HEK293 (cell line): Measurements from ENCODE around the gene ZBED4.

Source experiments
- MEIS1 ChIP-seq: sonication (generic); formaldehyde crosslinking; IDR thresholded peaks from 2 replicates; pipeline ENCODE4 v1.8.1; 2022; ENCODE audit warnings: missing genetic modification reagents, mild to moderate bottlenecking, borderline replicate concordance
- PRDM4 ChIP-seq: fragments of 450-650 bp; formaldehyde crosslinking; IDR thresholded peaks from 2 replicates; pipeline ENCODE4 v1.5.1; 2017; ENCODE audit warnings: missing biosample characterization, missing genetic modification characterization
- REST ChIP-seq: fragments of 450-650 bp; formaldehyde crosslinking; IDR thresholded peaks from 2 replicates; pipeline ENCODE4 v1.5.1; 2016; ENCODE audit warnings: missing biosample characterization, missing genetic modification characterization
- ZBTB17 ChIP-seq: fragments of 450-650 bp; formaldehyde crosslinking; IDR thresholded peaks from 2 replicates; pipeline ENCODE4 v1.5.1; 2016; ENCODE audit warnings: missing biosample characterization, missing genetic modification characterization
- ZBTB21 ChIP-seq: fragments of 450-650 bp; formaldehyde crosslinking; IDR thresholded peaks from 2 replicates; pipeline ENCODE4 v1.5.1; 2017; ENCODE audit warnings: missing biosample characterization, missing genetic modification characterization
- ZEB2 ChIP-seq: fragments of 450-650 bp; formaldehyde crosslinking; IDR thresholded peaks from 2 replicates; pipeline ENCODE4 v1.5.1; 2016; ENCODE audit warnings: missing biosample characterization, missing genetic modification characterization
- ZFP69B ChIP-seq: fragments of 450-650 bp; formaldehyde crosslinking; IDR thresholded peaks from 2 replicates; pipeline ENCODE4 v1.5.1; 2016; ENCODE audit warnings: missing biosample characterization, missing genetic modification characterization
- ZNF112 ChIP-seq: fragments of 450-650 bp; formaldehyde crosslinking; IDR thresholded peaks from 2 replicates; pipeline ENCODE4 v1.5.0; 2017; ENCODE audit warnings: missing biosample characterization, missing genetic modification characterization
- ZNF132 ChIP-seq: fragments of 450-650 bp; formaldehyde crosslinking; IDR thresholded peaks from 2 replicates; pipeline ENCODE4 v1.5.1; 2017; ENCODE audit warnings: missing biosample characterization, missing genetic modification characterization, borderline replicate concordance
- ZNF148 ChIP-seq: fragments of 450-650 bp; formaldehyde crosslinking; IDR thresholded peaks from 2 replicates; pipeline ENCODE4 v1.5.0; 2017; ENCODE audit warnings: missing biosample characterization, missing genetic modification characterization, borderline replicate concordance
- ZNF16 ChIP-seq: fragments of 450-650 bp; formaldehyde crosslinking; IDR thresholded peaks from 2 replicates; pipeline ENCODE4 v1.5.1; 2016; ENCODE audit warnings: low read depth, missing biosample characterization, missing genetic modification characterization
- ZNF174 ChIP-seq: fragments of 450-650 bp; formaldehyde crosslinking; IDR thresholded peaks from 2 replicates; pipeline ENCODE4 v1.5.0; 2017; ENCODE audit warnings: missing biosample characterization, mild to moderate bottlenecking, missing genetic modification characterization
- ZNF214 ChIP-seq: fragments of 450-650 bp; formaldehyde crosslinking; IDR thresholded peaks from 2 replicates; pipeline ENCODE4 v1.5.1; 2017; ENCODE audit warnings: missing biosample characterization, mild to moderate bottlenecking, missing genetic modification characterization, borderline replicate concordance
- ZNF23 ChIP-seq: fragments of 450-650 bp; formaldehyde crosslinking; IDR thresholded peaks from 2 replicates; pipeline ENCODE4 v1.5.1; 2016; ENCODE audit warnings: missing biosample characterization, missing genetic modification characterization, borderline replicate concordance
- ZNF37A ChIP-seq: fragments of 450-650 bp; IDR thresholded peaks from 2 replicates; pipeline ENCODE4 v1.5.1; 2018; ENCODE audit warnings: missing biosample characterization, missing genetic modification characterization
- ZNF488 ChIP-seq: fragments of 450-650 bp; formaldehyde crosslinking; IDR thresholded peaks from 2 replicates; pipeline ENCODE4 v1.5.1; 2016; ENCODE audit warnings: missing biosample characterization, missing genetic modification characterization
- ZNF561 ChIP-seq: fragments of 450-650 bp; IDR thresholded peaks from 2 replicates; pipeline ENCODE4 v1.5.1; 2018; ENCODE audit warnings: missing biosample characterization, missing genetic modification characterization, borderline replicate concordance
- ZNF580 ChIP-seq: fragments of 450-650 bp; formaldehyde crosslinking; IDR thresholded peaks from 2 replicates; pipeline ENCODE4 v1.5.1; 2016; ENCODE audit warnings: missing biosample characterization, missing genetic modification characterization
- ZNF623 ChIP-seq: fragments of 450-650 bp; formaldehyde crosslinking; IDR thresholded peaks from 2 replicates; pipeline ENCODE4 v1.5.1; 2016; ENCODE audit warnings: missing biosample characterization, missing genetic modification characterization
- ZNF624 ChIP-seq: fragments of 450-650 bp; formaldehyde crosslinking; IDR thresholded peaks from 2 replicates; pipeline ENCODE4 v1.5.1; 2017; ENCODE audit warnings: missing biosample characterization, missing genetic modification characterization
- ZNF654 ChIP-seq: fragments of 450-650 bp; formaldehyde crosslinking; IDR thresholded peaks from 2 replicates; pipeline ENCODE4 v1.5.1; 2016; ENCODE audit warnings: low read depth, missing biosample characterization, missing genetic modification characterization
- ZNF658 ChIP-seq: fragments of 450-650 bp; formaldehyde crosslinking; IDR thresholded peaks from 2 replicates; pipeline ENCODE4; 2016; ENCODE audit warnings: missing biosample characterization, missing genetic modification characterization
- ZNF707 ChIP-seq: fragments of 450-650 bp; formaldehyde crosslinking; IDR thresholded peaks from 2 replicates; pipeline ENCODE4 v1.5.1; 2016; ENCODE audit warnings: missing biosample characterization, missing genetic modification characterization
- ZNF768 ChIP-seq: fragments of 450-650 bp; formaldehyde crosslinking; IDR thresholded peaks from 2 replicates; pipeline ENCODE4 v1.5.1; 2018; ENCODE audit warnings: missing biosample characterization, mild to moderate bottlenecking, missing genetic modification characterization
- ZNF785 ChIP-seq: fragments of 450-650 bp; formaldehyde crosslinking; IDR thresholded peaks from 2 replicates; pipeline ENCODE4 v1.5.1; 2016; ENCODE audit warnings: missing biosample characterization, missing genetic modification characterization
- ZNF830 ChIP-seq: fragments of 450-650 bp; IDR thresholded peaks from 2 replicates; pipeline ENCODE4 v1.5.0; 2018; ENCODE audit warnings: missing biosample characterization, missing genetic modification characterization, low read depth, mild to moderate bottlenecking, moderate library complexity
- ZNF843 ChIP-seq: fragments of 450-650 bp; formaldehyde crosslinking; IDR thresholded peaks from 2 replicates; pipeline ENCODE4 v1.5.1; 2016; ENCODE audit warnings: missing biosample characterization, missing genetic modification characterization
- ZSCAN16 ChIP-seq: fragments of 450-650 bp; formaldehyde crosslinking; IDR thresholded peaks from 2 replicates; pipeline ENCODE4 v1.5.1; 2016; ENCODE audit warnings: missing biosample characterization, missing genetic modification characterization
- ZSCAN5A ChIP-seq: fragments of 450-650 bp; formaldehyde crosslinking; IDR thresholded peaks from 2 replicates; pipeline ENCODE4 v1.5.1; 2016; ENCODE audit warnings: missing biosample characterization, missing genetic modification characterization

ZBED4 gene

GRCh38 chr22:49917974-49918910 is 64.6 kb downstream of the ZBED4 start, which contains the start of the genes ALG12 and CRELD2 (continued):
- TF ChIP-seq ZNF830 (tag by site-specific recombination) (no peak), ZNF624 (tag by site-specific recombination) (no peak), ZNF768 (tag by site-specific recombination) (no peak), ZNF16 (no peak), ZNF37A (tag by site-specific recombination) (no peak), ZNF580 (tag by site-specific recombination) (no peak), ZBTB21 (no peak), ZNF174 (tag by site-specific recombination) (no peak), ZNF707 (no peak), ZNF112 (no peak), ZSCAN5A (tag by site-specific recombination) (0 out of 2 replicates have a peak, but pooled peaks have one; percentile 28), ZNF785 (no peak), ZBTB17 (peak; percentile 33; the same call in 1 of the 2 replicates), REST (no peak), PRDM4 (tag by site-specific recombination) (no peak), ZNF843 (no peak), ZNF23 (tag by site-specific recombination) (no peak), ZNF214 (tag by site-specific recombination) (no peak), ZFP69B (tag by site-specific recombination) (no peak), MEIS1 (CRISPR knock-in tag) (no peak), ZNF654 (tag by site-specific recombination) (no peak), ZNF561 (tag by site-specific recombination) (peak; percentile 96), ZNF148 (tag by site-specific recombination) (no peak), ZEB2 (tag by site-specific recombination) (peak; percentile 75), ZNF488 (tag by site-specific recombination) (no peak), ZSCAN16 (no peak), ZNF132 (tag by site-specific recombination) (no peak), ZNF623 (tag by site-specific recombination) (no peak), ZNF658 (tag by site-specific recombination) (no peak)
